K562 (cell line): ENCODE measurements around the gene ODC1. TPM values are rescaled to one million over a fixed set of nuclear protein-coding genes. Genes with fewer than 3 reads are reported as not detected.
"Not testable (repeated sequence)": the region's sequence is repeated elsewhere in the genome, so short reads cannot be mapped to it uniquely, and the experiment has no call there.

Experiments used
- ATAC-seq: fragments of 200-7000 bp; cut with Tn5 transposase; 3 replicates; pipeline ENCODE4 v1.9.1; 2020; ENCODE audit warnings: moderate library complexity
- BruUV-seq: library from RNA; stranded (reverse); fragments of 400-500 nt; replicated peaks from 2 replicates; lab custom pipeline; 2021; lab: Mats Ljungman, UMichigan
- CTCF ChIA-PET: fragments of 300-600 bp; formaldehyde crosslinking; extraction: SDS; loops from one replicate; lab custom pipeline; 2021; ENCODE audit warnings: low intra/inter-chr PET ratio; lab: Yijun Ruan, JAX
- POLR2A ChIA-PET: fragments of 300-600, 350-650 bp; sonication (Branson Sonifier 250); formaldehyde crosslinking; extraction: SDS; loops from one replicate; lab custom pipeline; 2021; ENCODE audit warnings: antibody characterized with exemption, inconsistent platforms; lab: Yijun Ruan, JAX
- DNase-seq, 4 experiments: peaks; one replicate each; pipeline versions ENCODE4 v3.0.0 to v3.0.0-alpha.2; 2011 to 2018; ENCODE audit warnings: low spot score in 3 of 4, mixed read lengths in 3 of 4; ENCODE audit errors: extremely low read depth in 1 of 4
- FAIRE-seq: peaks from 2 replicates; lab custom pipeline; 2011; peaks lifted over from hg19 to GRCh38; lab: Jason Lieb, UNC
- H2AFZ ChIP-seq: 2 replicates; pipeline ENCODE4 v1.6.0; 2011; ENCODE audit warnings: low read depth, low read length, control low read depth, inconsistent platforms
- H3K27ac ChIP-seq: fragments of 200-600 bp; 3 replicates; pipeline ENCODE4 v1.8.0; 2011; ENCODE audit warnings: low read depth, mild to moderate bottlenecking, control low read depth, inconsistent platforms, low read length, moderate library complexity, mixed read lengths; ENCODE audit errors: extremely low read depth
- H3K27me3 ChIP-seq, 2 experiments: fragments of 300-600 bp in 1 of 2; 2 replicates in 1 of 2; 3 replicates in 1 of 2; pipeline versions ENCODE4 v1.6.0 to v1.8.0; 2011; ENCODE audit warnings: inconsistent platforms in 2 of 2, low read length in 2 of 2, mild to moderate bottlenecking in 1 of 2, mixed read lengths in 1 of 2, moderate library complexity in 1 of 2; ENCODE audit not compliant: control insufficient read depth in 2 of 2, insufficient read depth in 2 of 2
- H3K36me3 ChIP-seq: fragments of 300-600 bp; 3 replicates; pipeline ENCODE4 v1.8.0; 2011; ENCODE audit warnings: mild to moderate bottlenecking, low read length, inconsistent platforms; ENCODE audit not compliant: control insufficient read depth, insufficient read depth
- H3K4me1 ChIP-seq, 2 experiments: fragments of 200-600 bp in 1 of 2; replicated peaks in 1 of 2; 2 replicates in 1 of 2; 3 replicates in 1 of 2; pipeline versions ENCODE4 v1.5.1 to v1.8.0; 2011; ENCODE audit warnings: inconsistent platforms in 2 of 2, low read length in 2 of 2, mild to moderate bottlenecking in 1 of 2, mixed read lengths in 1 of 2, moderate library complexity in 1 of 2; ENCODE audit not compliant: control insufficient read depth in 2 of 2, insufficient read depth in 2 of 2
- H3K4me2 ChIP-seq: 2 replicates; pipeline ENCODE4 v1.6.1; 2011; ENCODE audit warnings: low read length, control low read depth, inconsistent platforms, mixed read lengths; ENCODE audit not compliant: insufficient read depth
- H3K4me3 ChIP-seq: fragments of 200-600 bp; sonication (generic), shearing (Covaris generic); 2 replicates; pipeline ENCODE4 v1.5.1; 2016; ENCODE audit warnings: control low read depth, inconsistent platforms
- H3K79me2 ChIP-seq: fragments of 200-600 bp; 3 replicates; pipeline ENCODE4 v1.8.0; 2011; ENCODE audit warnings: low read length, inconsistent platforms; ENCODE audit not compliant: control insufficient read depth, insufficient read depth
- H3K9ac ChIP-seq, 2 experiments: 2 replicates each; pipeline versions ENCODE4 v1.6.0 to v1.6.1; 2011; ENCODE audit warnings: low read depth in 2 of 2, low read length in 2 of 2, control low read depth in 1 of 2, inconsistent platforms in 1 of 2, mild to moderate bottlenecking in 1 of 2, mixed read lengths in 1 of 2; ENCODE audit not compliant: insufficient read depth in 1 of 2
- H3K9me1 ChIP-seq: one replicate; pipeline ENCODE4 v1.6.0; 2011; ENCODE audit warnings: inconsistent platforms, mild to moderate bottlenecking, low read length, moderate library complexity; ENCODE audit not compliant: control insufficient read depth, insufficient read depth
- H3K9me3 ChIP-seq: replicated peaks from 2 replicates; pipeline ENCODE4 v1.5.1; 2011; ENCODE audit warnings: low read depth, low read length, inconsistent platforms; ENCODE audit not compliant: control insufficient read depth, insufficient read depth
- H4K20me1 ChIP-seq: replicated peaks from 2 replicates; pipeline ENCODE4 v1.6.1; 2011; ENCODE audit warnings: low read length, inconsistent platforms, mixed read lengths; ENCODE audit not compliant: control insufficient read depth, insufficient read depth
- ATF1 ChIP-seq, 2 experiments: fragments of 450-650 bp in 1 of 2; IDR thresholded peaks; 2 replicates each; pipeline ENCODE4 v1.6.1; 2016; ENCODE audit warnings: missing compliant biosample characterization in 1 of 2, missing genetic modification characterization in 1 of 2
- CAMTA2 ChIP-seq: fragments of 250-450 bp; sonication (Bioruptor Pico); conservative IDR thresholded peaks from 2 replicates; pipeline ENCODE4 v1.5.1; 2022
- NFE2 ChIP-seq: IDR thresholded peaks from 2 replicates; pipeline ENCODE4 v1.6.1; 2014; ENCODE audit warnings: antibody characterized with exemption, low read depth
- ZNF134 ChIP-seq: fragments of 250-450 bp; sonication (Bioruptor Pico); conservative IDR thresholded peaks from 2 replicates; pipeline ENCODE4 v1.4.0; 2020
- whole genome bisulfite sequencing: fragments of 100-300 bp; shearing (Covaris generic); methylation state at CpG from one replicate; pipeline ENCODE4 v1.1.6; 2016; ENCODE audit warnings: low coverage, mixed read lengths; ENCODE audit not compliant: insufficient coverage; ENCODE audit errors: missing lambda C conversion rate; 5-methylcytosine and 5-hydroxymethylcytosine counted together
- in situ Hi-C: fragments of 300-500 bp; cut with MboI; formaldehyde crosslinking; loops from 4 replicates; pipeline ENCODE4 v1.15.0; 2018; ENCODE audit warnings: inconsistent platforms, mixed read lengths
- intact Hi-C: fragments of 100-400 bp; cut with micrococcal nuclease; formaldehyde crosslinking; loops from 2 replicates; pipeline ENCODE4 v1.14.2; 2022
- polyA plus RNA-seq, 8 experiments: library from polyadenylated mRNA; depleted of rRNA in 4 of 8; stranded (reverse) in 5 of 8; unstranded in 3 of 8; fragments of >200 nt; fragmentation: Nextera tagmentation in 2 of 8; fragmentation: Illumina TruSeq in 1 of 8; extraction: Ambion mirVana in 2 of 8; extraction: Trizol in 1 of 8; gene quantifications; 2 replicates each; pipeline versions ENCODE4 v1.2.1 to v1.2.3, GENCODE V29; 2011 to 2014; ENCODE audit warnings: inconsistent platforms in 1 of 8, missing spikeins in 1 of 8
- total RNA-seq, 7 experiments: library from RNA; depleted of rRNA in 6 of 7; stranded (reverse); fragments of >200 nt in 6 of 7; fragmentation: Illumina TruSeq in 2 of 7; extraction: Trizol in 2 of 7; gene quantifications; 2 replicates each; pipeline versions ENCODE4 v1.2.1 to v1.2.3, GENCODE V29; 2011 to 2021; ENCODE audit warnings: low replicate concordance in 1 of 7

Gene ODC1
- total and polyA plus RNA-seq, 9 of the 15 experiments (the other 6 are each of a cell fraction or from before 2014, with no cell fraction given), result 142 to 563 (median 457) TPM

GRCh38 chr2:10457846-10458598 is 9.9 kb upstream of the ODC1 start:
- FAIRE-seq (no peak), ATAC-seq (no peak), DNase-seq (no peak)
- POLR2A ChIA-PET, result interaction anchor here (5.0 kb wide), 1 partner anchor 9 kb away, joined by 54 read pairs; the partner anchor contains the start of gene ODC1
- WGBS, result 17% methylated on average over 11 of the region's 11 CpGs
- Histone ChIP-seq H3K79me2 (no peaks in the 10 kb centered on the region), H3K36me3 (no peaks in the 10 kb centered on the region), H4K20me1 (peaks cover 11% of the 10 kb centered on the region; the same call in 1 of the 2 replicates), H3K9me3 (no peaks in the 10 kb centered on the region), H2AFZ (no peak overlapping the region), H3K4me1 (peaks cover 0 to 12% of the 10 kb centered on the region in 2 experiments; a peak in 2 of 5 replicates), H3K9ac (no peak overlapping the region), H3K27me3 (peaks cover 28 to 55% of the 10 kb centered on the region in 2 experiments), H3K9me1 (peaks cover 5% of the 10 kb centered on the region), H3K27ac (no peak overlapping the region), H3K4me3 (no peak overlapping the region), H3K4me2 (no peak overlapping the region)
- in situ Hi-C loops, result no loop called here
- no peak for TF ChIP-seq ATF1 (CRISPR knock-in tag; IDR thresholded peaks at IDR 0.05)
- TF ChIP-seq ATF1 (tag; IDR thresholded peaks at IDR 0.05), result 0 out of 2 replicates have a peak, but pooled peaks have one; percentile 10
- TF ChIP-seq CAMTA2 (CRISPR knock-in tag), result no peak
- TF ChIP-seq NFE2, result 0 out of 2 replicates have a peak, but pooled peaks have one; percentile 12
- CTCF ChIA-PET, result no interaction called here
- no TSS peak for BruUV-seq
- intact Hi-C loops, result no loop called here

DNA sequence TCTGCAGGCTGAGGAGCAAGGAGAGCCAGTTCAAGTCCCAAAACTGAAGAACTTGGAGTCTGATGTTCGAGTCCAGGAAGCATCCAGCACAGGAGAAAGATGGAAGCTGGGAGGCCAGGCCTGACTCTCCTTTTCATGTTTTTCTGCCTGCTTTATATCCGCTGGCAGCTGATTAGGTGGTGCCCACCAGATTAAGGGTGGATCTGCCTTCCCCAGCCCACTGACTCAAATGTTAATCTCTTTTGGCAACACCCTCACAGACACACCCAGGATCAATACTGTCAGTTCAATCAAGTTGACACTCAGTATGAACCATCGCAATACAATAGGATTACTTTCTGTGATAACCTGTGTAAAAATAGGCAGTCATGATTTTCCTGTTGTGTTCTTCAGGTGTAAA is 9.1 kb upstream of the ODC1 start:
- in situ Hi-C loops, ATAC-seq, H3K27ac ChIP-seq, H3K36me3 ChIP-seq, H3K4me1 ChIP-seq, H2AFZ ChIP-seq, H3K4me3 ChIP-seq, FAIRE-seq, BruUV-seq, H3K9me3 ChIP-seq, H3K4me2 ChIP-seq, CTCF ChIA-PET, H3K9ac ChIP-seq, H3K79me2 ChIP-seq, H4K20me1 ChIP-seq, DNase-seq, H3K9me1 ChIP-seq, intact Hi-C loops: not testable (repeated sequence)
- 0 out of 2 replicates have a peak, but pooled peaks have one; percentile 56 for TF ChIP-seq ZNF134 (CRISPR knock-in tag)
- POLR2A ChIA-PET, result interaction anchor here (1.3 kb wide), 1 partner anchor 10 kb away, joined by 10 read pairs; the partner anchor contains the start of gene ODC1
- 14% methylated on average over 3 of the region's 3 CpGs for WGBS
- H3K27me3 ChIP-seq, result peaks cover 28 to 49% of the 10 kb centered on the region in 2 experiments
